Spleen (tissue), 7 donors: ENCODE results near the gene PIP5K1B.

Experiments used
- CTCF ChIP-seq, 11 experiments: fragments of 200-600 bp in 7 of 11; fragments of 450-650 bp in 4 of 11; sonication (generic) in 4 of 11; IDR thresholded peaks in 8 of 11; conservative IDR thresholded peaks in 3 of 11; 1 replicate in 7 of 11; 2 replicates in 4 of 11; pipeline versions ENCODE4 v1.4.0 to v1.8.0; 2016 to 2021; ENCODE audit warnings: antibody characterized with exemption in 11 of 11, inconsistent platforms in 4 of 11, mild to moderate bottlenecking in 1 of 11
- POLR2AphosphoS5 ChIP-seq, 3 donors: sonication (generic); formaldehyde crosslinking; IDR thresholded peaks; one replicate each; pipeline ENCODE4 v1.5.1; 2017; ENCODE audit warnings: antibody characterized with exemption in 3 of 3
- donor health status: DM: no; HTN: no; CAD: no; lungs with moderate emphysema.
- donor health status: DM: no; HTN: no; CAD: no.
- donor health status: DM: no; HTN: no; CAD: no.

GRCh38 chr9:68861436-68861835, 156.4 kb downstream of the PIP5K1B start:
- no peak for TF ChIP-seq CTCF (IDR thresholded peaks at IDR 0.05 in 8 of 11, conservative IDR thresholded peaks at IDR 0.05 in 3 of 11)
- TF ChIP-seq POLR2AphosphoS5 (IDR thresholded peaks at IDR 0.05), result no peak
